RWPE2 (cell line): ENCODE data around the gene INTS11.

Experiments used
- ATAC-seq: fragments of 200-7000 bp; cut with Tn5 transposase; 3 replicates; pipeline ENCODE4 v1.9.1; 2021; ENCODE audit warnings: low read depth
- DNase-seq: peaks from one replicate; pipeline ENCODE4 v3.0.0-alpha.2; 2020; ENCODE audit warnings: low spot score
- H3K27ac ChIP-seq: fragments of 450-650 bp; 2 replicates; pipeline ENCODE4 v1.5.1; 2017; ENCODE audit warnings: mild to moderate bottlenecking; ENCODE audit not compliant: poor library complexity, severe bottlenecking
- H3K27me3 ChIP-seq: fragments of 250-450 bp; sonication (Bioruptor Pico); 2 replicates; pipeline ENCODE4 v1.5.1; 2021; ENCODE audit warnings: mild to moderate bottlenecking, moderate library complexity; ENCODE audit not compliant: insufficient read depth, poor library complexity, severe bottlenecking
- H3K36me3 ChIP-seq: fragments of 250-450 bp; sonication (Bioruptor Pico); 2 replicates; pipeline ENCODE4 v1.5.1; 2020; ENCODE audit warnings: low read depth, mild to moderate bottlenecking, moderate library complexity
- H3K4me1 ChIP-seq: fragments of 250-450 bp; sonication (Bioruptor Pico); 2 replicates; pipeline ENCODE4 v1.5.1; 2021; ENCODE audit warnings: mild to moderate bottlenecking, moderate library complexity; ENCODE audit not compliant: insufficient read depth, poor library complexity, severe bottlenecking
- H3K4me3 ChIP-seq: fragments of 250-450 bp; sonication (Bioruptor Pico); 2 replicates; pipeline ENCODE4 v1.5.1; 2021; ENCODE audit warnings: mild to moderate bottlenecking, moderate library complexity; ENCODE audit not compliant: severe bottlenecking
- H3K9me3 ChIP-seq: fragments of 250-450 bp; sonication (Bioruptor Pico); 2 replicates; pipeline ENCODE4 v1.5.1; 2021; ENCODE audit warnings: mild to moderate bottlenecking, moderate library complexity; ENCODE audit not compliant: severe bottlenecking
- TF ChIP-seq, protein P1 (sequence below): fragments of 450-650 bp; IDR thresholded peaks from one replicate; pipeline ENCODE4 v1.5.1; 2017; ENCODE audit warnings: mild to moderate bottlenecking, moderate library complexity; ENCODE audit not compliant: poor library complexity, severe bottlenecking

The INTS11 gene

GRCh38 chr1:1365875-1366698 lies 41.6 kb upstream of the INTS11 start:
- H3K27me3 ChIP-seq: no peaks in the 10 kb centered on the region
- ATAC-seq (no peak), DNase-seq (no peak)
- no peaks in the 10 kb centered on the region for H3K4me1 ChIP-seq
- H3K27ac ChIP-seq: no peak overlapping the region
- H3K36me3 ChIP-seq: no peaks in the 10 kb centered on the region
- no peak overlapping the region for H3K4me3 ChIP-seq
- no peaks in the 10 kb centered on the region for H3K9me3 ChIP-seq
- TF ChIP-seq, protein P1, sequence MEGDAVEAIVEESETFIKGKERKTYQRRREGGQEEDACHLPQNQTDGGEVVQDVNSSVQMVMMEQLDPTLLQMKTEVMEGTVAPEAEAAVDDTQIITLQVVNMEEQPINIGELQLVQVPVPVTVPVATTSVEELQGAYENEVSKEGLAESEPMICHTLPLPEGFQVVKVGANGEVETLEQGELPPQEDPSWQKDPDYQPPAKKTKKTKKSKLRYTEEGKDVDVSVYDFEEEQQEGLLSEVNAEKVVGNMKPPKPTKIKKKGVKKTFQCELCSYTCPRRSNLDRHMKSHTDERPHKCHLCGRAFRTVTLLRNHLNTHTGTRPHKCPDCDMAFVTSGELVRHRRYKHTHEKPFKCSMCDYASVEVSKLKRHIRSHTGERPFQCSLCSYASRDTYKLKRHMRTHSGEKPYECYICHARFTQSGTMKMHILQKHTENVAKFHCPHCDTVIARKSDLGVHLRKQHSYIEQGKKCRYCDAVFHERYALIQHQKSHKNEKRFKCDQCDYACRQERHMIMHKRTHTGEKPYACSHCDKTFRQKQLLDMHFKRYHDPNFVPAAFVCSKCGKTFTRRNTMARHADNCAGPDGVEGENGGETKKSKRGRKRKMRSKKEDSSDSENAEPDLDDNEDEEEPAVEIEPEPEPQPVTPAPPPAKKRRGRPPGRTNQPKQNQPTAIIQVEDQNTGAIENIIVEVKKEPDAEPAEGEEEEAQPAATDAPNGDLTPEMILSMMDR: no peak

- H3K36me3 ChIP-seq: no peaks in the 10 kb centered on the region
- H3K27me3 ChIP-seq: no peaks in the 10 kb centered on the region
- TF ChIP-seq, protein P1: no peak
- no peak overlapping the region for H3K27ac ChIP-seq
- peaks cover 13% of the 10 kb centered on the region for H3K4me1 ChIP-seq
- H3K9me3 ChIP-seq: no peaks in the 10 kb centered on the region
- 0 out of 3 replicates have a peak, but pooled peaks have one; percentile 9 for ATAC-seq
- DNase-seq: no peak
- H3K4me3 ChIP-seq: no peak overlapping the region
Observed at GRCh38 chr1:1364266-1364665, 39.8 kb upstream of the INTS11 start.

- H3K4me1 ChIP-seq: peaks cover 13% of the 10 kb centered on the region
- no peak for DNase-seq
- no peak for ATAC-seq
- TF ChIP-seq, protein P1: no peak
- no peaks in the 10 kb centered on the region for H3K9me3 ChIP-seq
- no peak overlapping the region for H3K4me3 ChIP-seq
- H3K36me3 ChIP-seq: no peaks in the 10 kb centered on the region
- no peak overlapping the region for H3K27ac ChIP-seq
- no peaks in the 10 kb centered on the region for H3K27me3 ChIP-seq
Observed at GRCh38 chr1:1361982-1362423, 37.5 kb upstream of the INTS11 start.

GRCh38 chr1:1361233-1361981 lies 36.9 kb upstream of the INTS11 start:
- Histone ChIP-seq H3K27ac (no peak overlapping the region), H3K36me3 (no peaks in the 10 kb centered on the region), H3K9me3 (no peaks in the 10 kb centered on the region), H3K4me3 (no peak overlapping the region), H3K27me3 (no peaks in the 10 kb centered on the region), H3K4me1 (peaks cover 13% of the 10 kb centered on the region)
- DNase-seq (no peak), ATAC-seq (no peak)
- TF ChIP-seq, protein P1: no peak
